ENCODE data around the gene SMPDL3B.

The SMPDL3B gene

GRCh38 chr1:27934818-27935549 lies at the start of gene SMPDL3B:
Gene SMPDL3B (plus strand): TSS chr1:27935000. CDS start chr1:27935184, 184 bp downstream.
- DNase-seq (ENCODE audit: low read depth in 2 of 2): no peak

- DNase-seq (ENCODE audit: low read depth in 2 of 2): no peak
Measured at GRCh38 chr1:27885114-27885528, 49.7 kb upstream of the SMPDL3B start.

- no peak for DNase-seq (ENCODE audit: low read depth in 2 of 2)
Measured at GRCh38 chr1:27885621-27886352, 49.0 kb upstream of the SMPDL3B start.

GRCh38 chr1:27886353-27886679 lies 48.5 kb upstream of the SMPDL3B start:
- DNase-seq (ENCODE audit: low read depth in 2 of 2): no peak

- DNase-seq (ENCODE audit: low read depth in 2 of 2): no peak
Measured at GRCh38 chr1:27886744-27887143, 48.1 kb upstream of the SMPDL3B start.

- DNase-seq (ENCODE audit: low read depth in 2 of 2): no peak
Measured at GRCh38 chr1:27887215-27888021, 47.4 kb upstream of the SMPDL3B start.

GRCh38 chr1:27889506-27889905 lies 45.3 kb upstream of the SMPDL3B start:
- DNase-seq (ENCODE audit: low read depth in 2 of 2): no peak

GRCh38 chr1:27891196-27891889 lies 43.5 kb upstream of the SMPDL3B start:
- DNase-seq (ENCODE audit: low read depth in 2 of 2): no peak

GRCh38 chr1:27894521-27894920 lies 40.3 kb upstream of the SMPDL3B start:
- no peak for DNase-seq (ENCODE audit: low read depth in 2 of 2)

GRCh38 chr1:27906759-27907158 lies 28.0 kb upstream of the SMPDL3B start:
- no peak for DNase-seq (ENCODE audit: low read depth in 2 of 2)

- no peak for DNase-seq (ENCODE audit: low read depth in 2 of 2)
Measured at GRCh38 chr1:27912429-27912828, 22.4 kb upstream of the SMPDL3B start.

GRCh38 chr1:27915082-27915575 lies 19.7 kb upstream of the SMPDL3B start:
- no peak for DNase-seq (ENCODE audit: low read depth in 2 of 2)

- no peak for DNase-seq (ENCODE audit: low read depth in 2 of 2)
Measured at GRCh38 chr1:27922272-27922671, 12.5 kb upstream of the SMPDL3B start.

GRCh38 chr1:27928216-27928954 lies 6.4 kb upstream of the SMPDL3B start:
- no peak for DNase-seq (ENCODE audit: low read depth in 2 of 2)

GRCh38 chr1:27931184-27931583 lies 3.6 kb upstream of the SMPDL3B start:
- no peak for DNase-seq (ENCODE audit: low read depth in 2 of 2)

GRCh38 chr1:27931759-27932158 lies 3.0 kb upstream of the SMPDL3B start:
- no peak for DNase-seq (ENCODE audit: low read depth in 2 of 2)

GRCh38 chr1:27935721-27936120 lies 921 bp downstream of the SMPDL3B start:
- no peak for DNase-seq (ENCODE audit: low read depth in 2 of 2)

- no peak for DNase-seq (ENCODE audit: low read depth in 2 of 2)
Measured at GRCh38 chr1:27936370-27936769, 1.6 kb downstream of the SMPDL3B start.

- DNase-seq (ENCODE audit: low read depth in 2 of 2): no peak
Measured at GRCh38 chr1:27937524-27937836, 2.7 kb downstream of the SMPDL3B start.

GRCh38 chr1:27938488-27938887 lies 3.7 kb downstream of the SMPDL3B start:
- no peak for DNase-seq (ENCODE audit: low read depth in 2 of 2)

GRCh38 chr1:27940297-27940696 lies 5.5 kb downstream of the SMPDL3B start:
- peak; percentile 58 for DNase-seq (ENCODE audit: low read depth in 2 of 2)
